AG04450 (cell line): ENCODE measurements around the gene TIAM1. TPM values are rescaled to one million over a fixed set of nuclear protein-coding genes. Genes with fewer than 3 reads are reported as not detected.

ENCODE experiments used
- CTCF ChIA-PET: fragments of 300-600, 350-600 bp; formaldehyde crosslinking; extraction: SDS; loops from one replicate; lab custom pipeline; 2022; ENCODE audit warnings: antibody characterized with exemption, inconsistent platforms; lab: Charles Lee
- POLR2A ChIA-PET: fragments of 350-600 bp; formaldehyde crosslinking; extraction: SDS; loops from one replicate; lab custom pipeline; 2021; ENCODE audit warnings: antibody characterized with exemption, inconsistent platforms; lab: Yijun Ruan, JAX
- DNase-seq: peaks from one replicate; pipeline ENCODE4 v3.0.0-alpha.2; 2011; ENCODE audit warnings: low read depth, low spot score
- H3K27ac ChIP-seq: one replicate; pipeline ENCODE4 v1.5.1; 2012; ENCODE audit warnings: low read depth, low read length, control low read depth
- H3K27me3 ChIP-seq: one replicate; pipeline ENCODE4 v1.6.0; 2012; ENCODE audit warnings: low read length; ENCODE audit not compliant: control insufficient read depth, insufficient read depth
- H3K4me3 ChIP-seq: 2 replicates; pipeline ENCODE4 v1.5.1; 2011; ENCODE audit warnings: mild to moderate bottlenecking, low read depth, low read length, control low read depth
- H3K9me3 ChIP-seq: 2 replicates; pipeline ENCODE4 v1.5.1; 2012; ENCODE audit warnings: low read length; ENCODE audit not compliant: control insufficient read depth, insufficient read depth
- CTCF ChIP-seq: IDR thresholded peaks from 2 replicates; pipeline ENCODE4 v1.5.1; 2011; ENCODE audit warnings: low read depth, low read length, control low read depth, inconsistent platforms
- polyA plus RNA-seq: library from polyadenylated mRNA; depleted of rRNA; stranded (reverse); fragments of >200 nt; gene quantifications from 2 replicates; pipeline ENCODE4 v1.2.3, GENCODE V29; 2011

Gene TIAM1
- polyA plus RNA-seq, 1 experiment, result 2.1 TPM

GRCh38 chr21:31141389-31142000 is 202.6 kb downstream of the TIAM1 start:
- ChIA-PET CTCF (no interaction called here), POLR2A (no interaction called here)
- H3K9me3 ChIP-seq, result no peaks in the 10 kb centered on the region; the same call in 1 of the 2 replicates
- TF ChIP-seq CTCF, result no peak
- DNase-seq, result no peak
- no peak overlapping the region for H3K4me3 ChIP-seq
- H3K27me3 ChIP-seq, result no peaks in the 10 kb centered on the region
- no peak overlapping the region for H3K27ac ChIP-seq

- H3K27ac ChIP-seq, result no peak overlapping the region
Measured at GRCh38 chr21:31140676-31141075, 203.4 kb downstream of the TIAM1 start.

GRCh38 chr21:31140025-31140424 is 204.0 kb downstream of the TIAM1 start:
- no peak overlapping the region for H3K4me3 ChIP-seq
- POLR2A ChIA-PET, result no interaction called here
- CTCF ChIA-PET, result no interaction called here
- H3K27ac ChIP-seq, result no peak overlapping the region
- no peaks in the 10 kb centered on the region; the same call in 1 of the 2 replicates for H3K9me3 ChIP-seq
- no peaks in the 10 kb centered on the region for H3K27me3 ChIP-seq
- DNase-seq, result no peak
- no peak for TF ChIP-seq CTCF

More at GRCh38 chr21:31140676-31141075, 203.4 kb downstream of the TIAM1 start:
- H3K27me3 ChIP-seq, result no peaks in the 10 kb centered on the region
- no peak overlapping the region for H3K4me3 ChIP-seq
- no peaks in the 10 kb centered on the region; the same call in 1 of the 2 replicates for H3K9me3 ChIP-seq
- POLR2A ChIA-PET, result no interaction called here
- CTCF ChIA-PET, result no interaction called here
- no peak for TF ChIP-seq CTCF
- no peak for DNase-seq

GRCh38 chr21:31137960-31138359 is 206.1 kb downstream of the TIAM1 start:
- DNase-seq, result no peak
- H3K27ac ChIP-seq, result no peak overlapping the region
- CTCF ChIA-PET, result no interaction called here

More at GRCh38 chr21:31137960-31138359, 206.1 kb downstream of the TIAM1 start:
- POLR2A ChIA-PET, result no interaction called here
- no peak for TF ChIP-seq CTCF
- no peak overlapping the region for H3K4me3 ChIP-seq
- H3K27me3 ChIP-seq, result no peaks in the 10 kb centered on the region
- H3K9me3 ChIP-seq, result no peaks in the 10 kb centered on the region; the same call in 1 of the 2 replicates
